ENCODE results near the gene ATG9A.

The ATG9A gene

DNA sequence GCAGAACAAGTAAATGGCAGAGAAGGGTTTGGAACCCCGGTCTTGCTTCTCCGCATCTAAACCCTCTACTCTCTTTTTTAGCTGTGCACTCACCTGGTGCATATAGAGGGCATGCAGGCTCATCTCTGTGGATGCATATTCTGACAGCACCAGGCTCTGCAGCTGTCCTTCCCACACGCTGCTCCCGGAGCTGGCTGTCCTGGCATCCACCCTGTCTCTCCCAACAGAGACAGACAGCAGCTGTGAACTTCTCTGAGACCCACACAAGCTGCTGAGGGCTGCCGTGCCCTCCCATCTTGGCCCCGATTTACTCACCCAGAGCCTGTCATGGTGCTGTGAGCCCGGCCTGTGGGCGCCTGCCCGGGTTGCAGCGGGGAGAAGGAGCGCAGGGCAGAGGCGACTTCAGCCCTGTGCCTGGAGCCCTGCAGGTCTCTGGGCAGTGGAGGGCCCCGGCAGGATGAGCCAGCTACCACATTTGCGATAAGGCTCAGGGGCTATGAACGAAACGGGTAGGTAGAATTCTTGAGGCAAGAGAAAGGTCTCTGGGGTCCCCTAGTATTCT is 7.4 kb downstream of the ATG9A start:
- DNase-seq: no peak

DNA sequence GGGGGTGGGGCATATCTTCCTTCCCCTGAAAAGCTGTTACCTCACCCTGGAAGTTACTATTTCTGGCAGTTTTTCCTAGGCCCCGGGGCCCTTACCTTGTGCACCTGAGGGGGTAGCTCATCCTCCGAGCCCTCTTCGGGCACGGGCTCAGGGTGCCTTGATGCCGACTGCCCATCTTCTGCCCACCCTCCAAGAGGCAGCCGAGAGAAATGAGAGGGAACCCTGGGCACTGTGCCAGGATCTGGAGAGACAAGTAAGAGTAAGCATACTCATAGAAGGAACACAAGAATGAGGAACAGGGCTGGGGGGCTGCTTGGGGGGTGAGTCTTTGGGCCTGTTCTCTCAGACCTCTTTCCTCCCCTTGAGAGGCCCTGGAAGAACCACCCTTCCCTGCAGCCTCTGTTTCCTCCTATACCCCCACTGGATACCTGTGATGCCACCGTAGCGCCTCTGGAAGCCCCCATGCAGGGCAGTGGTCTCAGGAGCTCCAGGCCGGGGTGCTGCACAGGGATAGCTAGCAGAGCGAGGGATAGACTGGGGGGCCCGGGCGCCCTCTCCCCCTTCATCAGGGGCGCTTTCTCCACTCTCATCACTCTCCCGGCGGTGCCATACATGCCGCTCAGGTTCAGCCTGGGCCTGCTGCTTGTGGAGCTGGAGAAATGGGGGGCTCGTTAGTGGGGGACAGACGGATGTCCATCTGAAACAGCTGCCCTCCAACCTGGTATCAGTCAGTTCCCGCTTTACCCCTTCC is 8.6 kb downstream of the ATG9A start:
- DNase-seq: no peak

DNA sequence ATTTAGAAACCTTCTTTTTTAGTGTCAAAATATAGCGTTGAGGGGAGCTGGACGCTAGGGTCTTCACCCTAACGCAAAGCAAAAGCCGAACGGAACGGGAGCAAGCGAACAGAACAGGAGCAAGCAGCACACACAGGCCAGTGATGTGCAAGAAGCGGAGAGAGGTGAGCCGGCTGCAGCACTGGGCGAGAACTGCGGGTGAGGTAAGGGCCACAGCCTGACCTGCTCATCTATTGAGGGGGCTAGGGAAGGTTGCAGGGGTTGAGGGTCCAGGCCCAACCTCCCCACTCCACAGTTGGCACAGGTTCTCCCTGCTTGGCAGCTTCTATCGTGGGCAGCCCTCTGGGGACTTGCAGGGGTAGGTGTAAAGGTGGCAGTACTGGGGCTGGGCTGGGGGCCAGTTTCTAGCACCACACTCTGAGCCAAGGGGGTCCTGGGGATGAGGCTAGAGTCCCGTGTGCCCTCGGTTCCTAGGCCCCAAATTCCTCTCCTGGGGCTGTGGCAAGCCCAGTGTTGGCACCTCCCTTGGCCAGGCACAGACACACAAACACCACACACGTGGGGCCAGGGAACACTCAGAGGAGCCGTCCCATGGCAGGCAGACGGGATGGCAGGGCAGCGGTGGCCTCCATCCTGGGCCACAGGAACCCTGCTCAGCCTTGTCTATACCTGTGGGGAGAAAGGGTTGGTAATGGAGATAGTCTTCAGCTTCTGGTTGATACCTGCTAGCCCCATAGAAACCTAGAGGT is 9.5 kb downstream of the ATG9A start:
- no peak for DNase-seq

DNA sequence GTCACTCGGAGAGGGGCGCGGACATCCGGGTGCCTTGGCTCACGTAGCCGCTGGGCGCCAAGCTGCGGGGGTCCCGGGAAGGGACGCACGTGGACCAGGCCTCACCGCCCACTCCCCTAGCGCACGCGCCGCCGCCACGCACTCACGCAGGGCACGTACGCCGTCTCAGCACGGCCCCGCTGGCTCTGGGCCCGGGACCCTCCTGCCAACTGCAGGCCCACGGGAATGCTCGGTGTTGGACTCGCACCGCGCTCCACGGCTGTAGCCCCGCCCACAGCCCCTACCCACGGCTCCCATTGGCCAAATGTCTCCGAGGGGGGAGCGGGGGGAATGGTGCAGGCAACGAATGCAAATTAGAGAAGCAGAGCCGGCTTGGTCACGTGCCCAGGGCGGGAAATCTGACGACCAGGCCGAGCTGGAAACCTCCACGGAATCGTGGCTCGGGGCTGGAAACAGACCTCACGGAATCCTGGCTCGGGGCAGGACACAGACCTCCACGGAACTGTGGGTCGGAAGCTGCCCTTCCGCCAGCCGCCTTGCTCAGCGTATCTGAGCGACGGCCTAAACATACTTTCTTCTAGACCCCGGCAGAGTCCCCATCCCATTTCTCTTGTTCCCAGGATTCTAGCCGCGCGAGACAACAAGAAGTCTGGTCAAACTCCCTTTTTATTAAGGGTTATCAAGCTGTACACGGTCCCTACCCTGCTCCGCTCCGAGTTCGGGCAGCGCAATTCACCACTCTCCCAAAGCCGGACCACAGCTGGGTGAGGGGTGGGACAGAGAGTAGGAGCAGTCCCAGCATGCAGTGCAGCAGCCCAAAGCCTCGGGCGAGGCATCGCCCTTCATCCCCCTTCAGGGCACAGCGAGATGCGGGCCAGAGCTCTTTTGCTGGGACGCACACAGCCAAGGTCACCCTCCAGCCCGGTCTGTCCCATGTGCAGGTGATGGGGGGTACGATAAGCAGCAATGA is 10.4 kb downstream of the ATG9A start, which contains the start of gene ABCB6:
Gene ABCB6, minus strand, starts transcription at position 227 of the 970 bp plus-strand sequence. CDS start 285 bp downstream, outside the sequence.
- peak; percentile 88 for DNase-seq

DNA sequence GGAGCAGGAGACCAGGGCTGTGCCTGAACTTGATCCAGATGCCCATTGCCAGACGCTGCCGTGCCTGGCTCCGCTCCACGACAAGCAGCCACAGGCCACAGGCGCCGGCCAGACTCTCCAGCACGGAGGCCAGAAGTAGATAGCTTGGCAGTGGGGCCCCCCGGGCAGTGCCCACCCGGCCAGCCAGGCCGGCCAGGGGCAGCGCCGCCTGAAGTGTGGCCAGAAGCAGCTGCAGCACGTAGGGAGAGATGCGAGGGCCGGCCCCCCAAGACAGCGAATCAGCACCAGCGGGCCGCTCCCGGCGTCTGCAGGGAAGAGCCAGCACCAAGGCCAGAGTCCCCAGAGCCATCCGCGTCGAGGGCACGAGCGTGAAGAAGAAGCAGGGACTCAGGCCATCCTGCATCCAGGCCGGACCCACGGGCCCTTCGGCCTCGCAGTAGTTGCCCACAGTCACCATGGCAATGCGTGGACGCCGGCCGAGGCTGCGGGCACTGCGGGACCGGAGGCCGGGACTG is 11.2 kb downstream of the ATG9A start:
- peak; percentile 35 for DNase-seq

DNA sequence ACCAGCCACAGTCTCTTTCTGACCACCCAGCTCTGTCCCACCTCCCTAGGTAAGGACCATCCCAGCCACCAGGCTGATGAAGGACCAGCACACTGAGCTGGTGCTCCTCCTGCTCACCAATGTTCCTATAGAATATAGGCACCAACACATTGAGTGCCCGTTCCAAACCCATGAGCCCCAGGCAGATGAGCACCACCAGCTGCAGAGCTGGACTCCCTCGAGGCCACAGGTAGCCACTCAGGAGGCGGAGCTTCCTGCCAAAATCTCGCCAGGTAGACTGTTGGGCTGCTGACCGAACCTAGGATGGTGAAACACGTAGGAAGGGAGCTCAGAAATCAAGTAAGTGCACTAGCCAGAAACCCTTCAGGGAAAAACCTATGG is 12.9 kb downstream of the ATG9A start:
- DNase-seq: no peak

DNA sequence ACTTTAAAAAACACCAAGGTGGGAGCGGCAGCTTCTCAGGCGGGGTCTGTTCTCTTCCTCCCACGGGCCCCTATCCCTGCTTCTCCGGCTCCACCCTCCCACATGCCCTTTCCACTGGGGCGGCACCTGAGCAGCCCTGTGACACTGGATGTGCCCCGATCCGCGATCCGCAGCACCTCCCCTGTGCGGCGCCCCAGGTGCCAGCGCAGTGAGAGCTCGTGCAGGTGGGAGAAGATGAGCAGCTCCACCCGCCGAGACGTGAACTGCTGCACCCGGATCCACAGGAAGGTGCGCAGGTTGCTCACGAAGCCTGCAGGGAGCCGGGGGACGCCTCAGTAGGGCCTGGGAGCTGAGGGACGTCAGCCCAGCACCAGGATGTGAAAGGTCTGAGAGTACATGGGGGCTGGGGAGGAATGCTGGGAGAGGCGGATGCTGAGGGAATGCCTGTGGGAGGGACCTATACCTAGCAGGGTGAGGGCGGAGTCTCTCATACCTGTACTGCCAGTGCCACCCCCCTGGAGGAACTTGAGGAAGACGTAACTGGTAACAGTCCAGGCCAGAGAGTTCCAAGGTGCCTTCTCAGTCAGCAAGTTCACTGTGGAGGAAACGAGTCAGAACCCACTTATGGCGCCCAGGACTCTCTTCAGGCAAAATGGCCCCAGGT is 13.4 kb downstream of the ATG9A start:
- DNase-seq: no peak

DNA sequence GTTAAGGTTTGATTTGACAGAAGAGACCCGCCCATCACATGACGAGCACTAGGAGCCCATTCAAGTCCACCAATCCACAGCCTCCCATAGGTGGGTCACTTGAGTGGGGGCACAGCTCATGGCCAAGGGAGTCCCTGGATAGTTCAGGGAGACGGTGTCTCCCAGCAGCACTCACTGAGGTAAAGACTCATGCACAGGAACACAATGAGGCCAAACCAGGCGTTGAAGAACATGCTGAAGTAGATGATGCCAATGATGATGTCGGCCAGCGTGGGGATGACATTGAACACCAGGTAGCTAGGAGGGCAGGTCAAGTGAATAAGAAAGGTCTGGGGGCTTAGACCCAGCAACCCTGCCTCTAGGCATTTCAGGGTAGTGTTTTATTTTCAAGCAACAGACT is 14.7 kb downstream of the ATG9A start:
- no peak for DNase-seq

DNA sequence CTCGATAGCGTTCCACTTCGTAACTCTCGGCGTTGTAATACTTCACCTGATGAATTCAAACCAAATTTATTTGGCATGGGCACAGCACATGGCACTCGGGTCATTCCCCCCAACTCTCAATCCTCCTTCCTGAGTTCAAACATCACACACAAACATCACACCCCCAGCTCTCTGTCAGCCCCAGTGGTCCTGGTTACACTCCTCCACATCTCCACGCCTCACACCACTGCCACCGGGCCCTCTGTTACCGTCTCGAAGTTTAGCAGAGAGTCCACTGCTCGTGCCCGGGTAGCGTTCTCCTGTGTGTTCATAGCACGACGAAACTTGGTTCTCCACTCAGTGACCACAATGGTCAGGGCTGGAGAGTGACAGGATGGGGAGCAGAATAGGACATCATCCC is 15.3 kb downstream of the ATG9A start:
- DNase-seq: no peak

DNA sequence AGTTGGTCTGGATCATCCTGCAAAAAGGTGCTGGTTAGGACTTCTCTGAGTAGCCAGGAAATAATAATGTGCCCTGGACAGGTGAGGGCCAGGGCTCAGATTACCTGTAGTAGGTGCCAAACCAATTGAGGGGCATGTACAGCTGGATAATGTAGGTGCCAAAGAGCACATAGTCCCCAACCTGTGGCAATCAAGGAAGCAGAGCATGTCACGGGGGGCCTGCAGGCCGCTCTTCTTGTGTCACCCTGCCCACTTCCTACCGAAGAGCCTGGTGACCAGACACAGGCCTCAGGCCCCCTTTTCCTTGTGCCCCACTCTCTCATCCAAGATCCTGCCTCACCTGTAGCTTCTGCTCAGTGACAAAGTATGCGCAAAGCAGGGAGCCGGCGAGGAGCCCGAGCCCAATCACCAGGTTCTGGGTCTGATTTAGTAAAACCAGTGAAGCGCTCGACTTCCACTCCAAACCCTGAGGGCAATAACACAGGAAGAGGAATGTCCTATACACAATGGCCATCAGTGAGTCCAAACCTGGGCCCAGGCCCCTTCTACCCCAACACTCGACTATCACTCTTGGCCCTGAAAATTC is 15.9 kb downstream of the ATG9A start:
- no peak for DNase-seq

DNA sequence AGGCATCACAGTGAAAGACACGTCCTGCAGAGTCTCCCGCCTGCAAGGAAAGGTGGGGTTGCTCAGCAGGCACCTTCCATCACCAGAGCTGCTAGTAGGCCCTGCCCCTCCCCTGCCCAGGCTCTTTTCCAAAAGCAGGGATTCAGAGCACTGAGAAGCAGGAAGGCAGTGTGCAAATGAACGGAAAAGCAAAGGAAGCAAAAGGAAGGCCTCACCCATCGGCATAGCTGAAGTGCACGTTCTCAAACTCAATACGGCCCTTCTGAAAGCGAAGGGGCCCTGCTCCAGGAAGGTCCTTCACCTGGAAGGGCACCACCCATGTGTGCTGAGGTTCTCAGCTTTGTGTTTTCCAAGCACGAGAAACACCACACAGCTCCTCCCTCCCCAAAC is 16.4 kb downstream of the ATG9A start:
- DNase-seq: no peak

DNA sequence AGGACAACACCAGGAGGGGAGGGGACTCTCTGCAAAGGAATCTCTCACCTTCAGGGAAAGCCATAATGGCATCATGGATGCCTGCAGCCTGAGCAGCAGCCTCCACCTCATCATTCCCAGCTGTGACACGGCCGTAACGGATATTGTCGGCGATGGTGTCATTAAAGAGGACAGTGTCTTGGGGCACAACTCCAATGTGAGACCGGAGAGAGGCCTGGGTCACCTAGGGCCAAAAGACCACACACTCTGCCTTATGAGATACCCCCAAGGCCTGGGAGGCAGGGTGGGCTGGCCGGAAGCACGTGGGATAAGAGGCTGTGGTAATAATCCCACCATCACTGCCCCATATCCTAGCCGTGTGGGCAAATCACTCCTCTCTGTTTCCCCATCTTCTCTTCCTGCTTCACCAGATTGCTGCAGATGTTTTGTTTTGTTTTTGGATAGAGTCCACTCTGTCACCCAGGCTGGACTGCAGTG is 18.5 kb downstream of the ATG9A start:
- no peak for DNase-seq

DNA sequence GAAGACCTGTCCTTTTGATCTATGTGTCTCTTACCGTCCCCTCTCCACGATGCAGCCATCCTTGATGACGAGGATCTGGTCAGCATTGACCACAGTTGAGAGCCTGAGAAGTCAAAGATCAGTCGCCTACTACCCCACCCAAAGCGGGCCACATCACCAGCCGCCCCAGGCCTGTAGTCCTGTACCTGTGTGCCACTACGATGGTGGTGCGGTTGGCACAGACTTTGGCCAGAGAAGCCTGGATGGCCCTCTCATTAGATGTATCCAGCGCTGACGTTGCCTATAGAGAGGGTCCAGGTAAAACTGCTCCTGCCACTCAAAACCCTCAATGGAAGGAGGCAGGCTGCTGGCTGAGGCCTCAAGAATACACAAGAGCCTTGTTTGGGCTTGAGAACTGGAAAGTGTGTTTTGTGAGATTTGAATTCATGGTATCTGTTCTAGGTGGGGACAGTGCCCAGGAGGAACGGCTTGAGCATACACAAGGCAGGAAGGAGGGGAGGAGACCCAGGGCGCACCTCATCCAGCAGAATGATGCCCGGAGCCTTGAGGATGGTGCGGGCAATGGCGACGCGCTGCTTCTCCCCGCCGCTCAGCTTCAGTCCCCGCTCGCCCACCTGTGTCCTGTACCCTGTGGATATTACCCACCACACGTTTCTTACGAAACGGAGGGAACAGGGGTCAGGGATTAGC is 19.1 kb downstream of the ATG9A start:
- no peak for DNase-seq

DNA sequence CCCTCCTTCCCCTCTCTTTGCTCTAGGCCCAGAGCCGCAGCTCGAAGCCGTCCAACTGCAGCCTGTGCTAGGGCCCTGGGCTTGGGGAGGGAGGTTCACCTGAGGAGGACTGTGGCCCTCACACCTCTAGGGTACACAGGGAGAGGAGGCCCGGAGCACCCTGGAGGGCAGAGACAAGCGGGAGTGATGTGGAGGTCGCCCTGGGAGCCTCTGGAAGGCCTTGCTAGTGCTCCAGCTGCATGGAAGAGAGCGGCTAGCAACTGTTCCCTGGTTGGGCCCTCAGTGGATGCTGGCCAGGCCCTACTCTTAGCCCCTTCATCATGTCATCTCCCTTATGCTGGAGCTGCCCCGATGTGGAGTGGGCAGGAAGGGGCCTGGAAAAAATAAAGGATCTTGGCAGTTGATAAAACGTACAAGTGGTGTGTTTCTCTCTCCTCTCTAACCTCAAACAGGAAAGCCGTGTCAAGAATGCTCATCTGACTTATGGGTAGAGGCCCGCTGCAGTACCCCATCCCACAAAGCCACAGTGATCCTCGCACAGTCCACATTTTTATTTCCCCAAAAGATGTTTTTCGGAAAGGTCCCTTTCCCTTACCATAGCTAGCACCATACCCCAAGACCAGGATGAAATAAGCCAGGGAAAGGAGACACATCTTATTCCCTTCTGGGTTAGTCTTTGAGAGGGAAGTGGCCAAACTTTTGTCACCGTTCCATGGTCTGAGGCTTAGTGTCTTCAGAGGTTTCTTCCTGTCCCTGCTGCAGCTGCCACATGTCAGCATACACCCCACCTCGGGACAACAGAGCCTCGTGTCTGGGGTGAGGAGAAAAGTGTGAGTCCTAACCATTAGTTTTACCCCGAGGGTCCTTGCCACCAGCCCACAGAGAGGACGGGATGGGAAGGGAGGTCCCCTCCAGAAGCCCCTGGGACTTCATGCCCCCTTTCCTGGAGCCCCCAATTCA is 19.9 kb downstream of the ATG9A start:
- DNase-seq: no peak

DNA sequence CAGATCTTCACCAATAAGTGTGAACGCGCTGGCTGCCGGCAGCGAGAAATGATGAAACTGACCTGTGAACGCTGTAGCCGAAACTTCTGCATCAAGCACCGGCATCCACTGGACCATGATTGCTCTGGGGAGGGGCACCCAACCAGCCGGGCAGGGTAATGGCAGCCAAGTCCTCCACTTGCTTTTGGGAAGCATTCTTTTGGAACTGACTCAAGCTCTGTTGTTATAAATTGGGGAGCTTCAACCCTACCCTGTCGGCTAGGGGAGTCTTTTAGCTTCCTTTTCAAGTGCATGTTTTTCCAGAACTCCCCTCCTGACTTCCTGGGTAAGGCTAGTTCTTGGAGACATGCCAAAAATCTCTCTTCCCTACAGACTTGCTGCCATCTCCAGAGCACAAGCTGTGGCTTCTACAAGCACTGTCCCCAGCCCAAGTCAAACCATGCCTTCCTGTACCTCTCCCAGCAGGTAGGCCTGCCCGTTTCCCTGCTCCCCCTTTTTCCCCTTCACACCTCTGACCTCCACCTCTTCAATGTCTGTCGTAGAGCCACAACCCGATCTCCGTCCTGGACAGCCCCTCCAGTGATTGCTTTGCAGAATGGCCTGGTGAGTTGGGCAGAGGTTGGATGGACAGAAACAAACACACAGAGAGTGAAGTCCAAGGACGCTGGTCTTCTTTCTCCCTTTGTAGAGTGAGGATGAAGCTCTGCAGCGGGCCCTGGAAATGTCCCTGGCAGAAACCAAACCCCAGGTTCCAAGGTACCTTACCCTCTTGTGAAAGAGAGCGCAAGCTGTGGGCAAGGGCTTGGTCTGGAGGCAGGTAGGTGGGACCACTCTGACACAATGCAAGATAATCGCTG is 21.3 kb downstream of the ATG9A start:
- DNase-seq: no peak

DNA sequence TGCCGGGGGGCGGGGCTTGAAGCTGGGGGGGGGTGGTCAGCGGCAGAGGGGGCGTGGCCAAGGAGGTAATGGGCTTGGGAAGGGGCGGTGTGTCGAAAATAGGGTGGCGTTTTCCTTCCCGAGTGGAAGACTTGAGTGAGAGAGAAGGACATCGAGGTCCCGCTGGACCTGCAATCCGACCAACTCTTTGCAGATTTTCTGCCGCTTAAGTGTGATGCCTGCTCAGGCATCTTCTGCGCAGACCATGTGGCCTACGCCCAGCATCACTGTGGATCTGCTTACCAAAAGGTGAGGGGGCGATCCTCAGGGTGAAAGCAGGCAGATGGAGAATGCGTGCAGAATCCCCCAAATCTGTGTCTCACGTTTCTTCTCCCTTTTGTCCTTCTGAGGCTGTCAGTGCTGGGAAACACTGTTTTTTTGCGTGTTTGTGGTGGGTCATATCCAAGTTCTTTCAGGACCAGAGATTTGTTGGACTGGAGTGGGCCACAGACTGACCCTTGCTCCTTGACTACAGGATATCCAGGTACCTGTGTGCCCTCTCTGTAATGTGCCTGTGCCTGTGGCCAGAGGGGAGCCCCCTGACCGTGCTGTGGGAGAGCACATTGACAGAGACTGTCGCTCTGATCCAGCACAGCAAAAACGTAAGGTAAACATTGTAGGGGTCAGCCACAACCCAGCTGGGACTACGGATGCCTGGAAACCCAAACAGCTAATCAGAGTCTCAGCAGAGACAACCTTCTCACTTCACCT is 22.1 kb downstream of the ATG9A start:
- DNase-seq: no peak

DNA sequence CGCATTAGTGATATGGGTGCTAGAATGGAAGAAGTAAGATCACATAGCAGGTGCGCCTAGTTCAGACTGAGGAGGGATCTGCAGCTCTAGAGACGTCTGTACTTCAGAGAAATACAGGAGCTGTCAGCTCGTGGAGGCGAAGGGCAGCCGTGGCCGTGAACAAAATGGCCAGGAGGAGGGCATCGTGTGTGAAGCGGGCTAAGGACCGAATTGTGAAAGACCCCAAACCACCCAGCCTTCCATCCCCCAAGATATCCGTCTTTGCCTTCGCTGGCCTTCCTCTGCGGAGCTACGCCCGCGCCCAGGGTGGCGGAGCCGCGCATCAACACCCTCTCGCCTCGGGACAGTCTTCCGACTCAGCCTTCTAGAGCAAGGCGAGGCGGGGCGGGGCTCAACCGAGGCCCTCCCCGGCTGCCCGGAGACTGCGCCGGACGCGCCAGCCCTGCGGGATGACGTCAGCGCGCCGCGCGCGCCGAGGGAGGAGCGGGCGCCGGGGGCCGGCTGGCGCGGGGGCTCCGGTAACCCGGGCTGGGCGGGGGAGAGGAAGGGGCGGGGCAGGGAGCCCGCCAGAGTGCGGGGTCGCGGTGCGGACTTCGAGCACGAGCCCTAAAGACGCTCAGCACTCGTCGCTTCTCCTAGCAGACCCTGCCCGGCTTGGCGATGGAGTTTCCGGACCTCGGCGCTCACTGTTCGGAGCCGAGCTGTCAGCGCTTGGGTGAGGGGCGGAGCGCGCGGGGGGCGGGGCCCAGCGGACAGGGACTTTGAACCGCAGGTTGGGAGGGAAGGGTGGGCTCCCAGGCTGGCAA is 22.9 kb downstream of the ATG9A start, which contains the start of gene ZFAND2B:
Gene ZFAND2B, plus strand, starts transcription at position 455 of the 806 bp plus-strand sequence. Its CDS starts 206 bp downstream, at position 661.
- DNase-seq: peak; percentile 82
